CD8-positive, alpha-beta memory T cell (primary cell): ENCODE data around the gene TMPRSS11A. TPM values are rescaled to one million over a fixed set of nuclear protein-coding genes. Genes with fewer than 3 reads are reported as not detected.

Source experiments
- CTCF ChIA-PET: fragments of 350-600 bp; sonication (Branson Sonifier 250); formaldehyde crosslinking; loops from one replicate; lab custom pipeline; 2021; ENCODE audit warnings: antibody characterized with exemption; lab: Charles Lee
- POLR2A ChIA-PET: fragments of 350-600 bp; sonication (Branson Sonifier 250); formaldehyde crosslinking; loops from one replicate; lab custom pipeline; 2021; ENCODE audit warnings: antibody characterized with exemption; lab: Charles Lee
- DNase-seq, 5 donors: peaks; one replicate each; pipeline versions ENCODE4 v3.0.0 to v3.0.0-alpha.2; 2020 to 2022; ENCODE audit warnings: mixed read lengths in 1 of 5
- H3K27ac ChIP-seq: one replicate; pipeline ENCODE4 v1.7.0; 2013; ENCODE audit warnings: low read depth, mild to moderate bottlenecking, low read length, moderate library complexity
- H3K27me3 ChIP-seq: 2 replicates; pipeline ENCODE4 v1.7.0; 2013; ENCODE audit warnings: low read length, mild to moderate bottlenecking; ENCODE audit not compliant: insufficient read depth, poor library complexity, severe bottlenecking
- H3K36me3 ChIP-seq: 2 replicates; pipeline ENCODE4 v1.7.0; 2013; ENCODE audit warnings: mild to moderate bottlenecking, low read length, moderate library complexity; ENCODE audit not compliant: insufficient read depth
- H3K4me1 ChIP-seq: 2 replicates; pipeline ENCODE4 v1.7.0; 2013; ENCODE audit warnings: mild to moderate bottlenecking, low read length, moderate library complexity; ENCODE audit not compliant: insufficient read depth
- H3K4me3 ChIP-seq: 2 replicates; pipeline ENCODE4 v1.7.0; 2013; ENCODE audit warnings: mild to moderate bottlenecking, low read length
- H3K9me3 ChIP-seq: 2 replicates; pipeline ENCODE4 v1.7.0; 2013; ENCODE audit warnings: mild to moderate bottlenecking, low read length
- H3K27ac Mint-ChIP-seq, 8 donors: one replicate each; pipeline ENCODE4 v1.8.0; 2020 to 2021; ENCODE audit warnings: mixed read lengths in 8 of 8, mild to moderate bottlenecking in 6 of 8, inconsistent platforms in 3 of 8, moderate library complexity in 3 of 8
- H3K27me3 Mint-ChIP-seq, 2 donors: one replicate each; pipeline ENCODE4 v1.8.0; 2020 to 2021; ENCODE audit warnings: mixed read lengths in 2 of 2, mild to moderate bottlenecking in 1 of 2, moderate library complexity in 1 of 2
- H3K36me3 Mint-ChIP-seq, 3 donors: one replicate each; pipeline ENCODE4 v1.8.0; 2020 to 2021; ENCODE audit warnings: mixed read lengths in 3 of 3, inconsistent platforms in 1 of 3, mild to moderate bottlenecking in 1 of 3
- H3K4me1 Mint-ChIP-seq, 3 donors: one replicate each; pipeline ENCODE4 v1.8.0; 2020 to 2021; ENCODE audit warnings: mixed read lengths in 3 of 3, inconsistent platforms in 1 of 3, mild to moderate bottlenecking in 1 of 3
- H3K4me3 Mint-ChIP-seq, 7 donors: one replicate each; pipeline ENCODE4 v1.8.0; 2020 to 2021; ENCODE audit warnings: mixed read lengths in 7 of 7, mild to moderate bottlenecking in 6 of 7, moderate library complexity in 4 of 7, inconsistent platforms in 2 of 7
- H3K9me3 Mint-ChIP-seq, 5 donors: one replicate each; pipeline ENCODE4 v1.8.0; 2020 to 2022; ENCODE audit warnings: mixed read lengths in 5 of 5, mild to moderate bottlenecking in 3 of 5, moderate library complexity in 2 of 5, inconsistent platforms in 1 of 5
- polyA plus RNA-seq: library from polyadenylated mRNA; unstranded; fragments of 300-500 nt; fragmentation: Illumina TruSeq; gene quantifications from one replicate; pipeline ENCODE4 v1.2.3, GENCODE V29; 2021
- total RNA-seq, 2 experiments: library from RNA; stranded (reverse); gene quantifications; one replicate each; pipeline ENCODE4 v1.2.3, GENCODE V29; 2021

Gene TMPRSS11A
- total and polyA plus RNA-seq, 3 experiments from 2014 or later: not detected

GRCh38 chr4:67883902-67884301 is 79.4 kb downstream of the TMPRSS11A start, which contains the start of gene TMPRSS11D:
Gene TMPRSS11D (minus strand): TSS chr4:67884002. CDS start chr4:67883933, 69 bp downstream.
- CTCF ChIA-PET: no interaction called here
- no peaks in the 10 kb centered on the region for H3K27me3 ChIP-seq
- no peak for DNase-seq
- POLR2A ChIA-PET: no interaction called here
- Mint-ChIP-seq H3K9me3 (peaks cover 0 to 2% (median 0%) of the 10 kb centered on the region in 5 donors), H3K27me3 (peaks cover 3 to 6% of the 10 kb centered on the region in 2 donors), H3K36me3 (no peaks in the 10 kb centered on the region), H3K27ac (no peak within 1 kb of the TSS), H3K4me1 (no peaks in the 10 kb centered on the region), H3K4me3 (no peak within 1 kb of the TSS)
- no peaks in the 10 kb centered on the region for H3K9me3 ChIP-seq
- H3K27ac ChIP-seq: no peak within 1 kb of the TSS
- H3K36me3 ChIP-seq: no peaks in the 10 kb centered on the region
- no peak within 1 kb of the TSS for H3K4me3 ChIP-seq
- no peaks in the 10 kb centered on the region for H3K4me1 ChIP-seq

DNA sequence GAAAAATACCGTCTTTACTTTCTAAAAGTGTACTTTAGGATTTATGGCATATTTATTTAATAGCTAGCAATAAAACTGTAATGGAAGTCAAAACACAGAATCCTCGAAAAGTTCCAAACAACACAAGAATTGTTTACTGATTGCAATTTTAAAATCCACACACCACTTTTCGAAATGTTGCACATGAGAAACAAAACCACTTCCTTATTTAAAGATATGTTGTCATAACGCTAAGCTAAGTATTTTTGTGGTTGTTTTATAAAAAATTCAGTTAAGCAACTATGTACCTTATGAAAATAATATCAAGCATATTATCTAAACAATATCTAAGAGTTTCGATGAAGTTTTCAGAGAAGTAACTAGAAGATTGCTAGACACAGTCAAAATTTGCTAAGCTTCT is 79.8 kb downstream of the TMPRSS11A start:
- Mint-ChIP-seq H3K4me3 (no peak overlapping the region), H3K9me3 (peaks cover 0 to 2% (median 0%) of the 10 kb centered on the region in 5 donors), H3K4me1 (no peaks in the 10 kb centered on the region), H3K36me3 (no peaks in the 10 kb centered on the region), H3K27me3 (peaks cover 3 to 6% of the 10 kb centered on the region in 2 donors), H3K27ac (no peak overlapping the region)
- Histone ChIP-seq H3K4me1 (no peaks in the 10 kb centered on the region), H3K27ac (no peak overlapping the region), H3K4me3 (no peak overlapping the region), H3K36me3 (no peaks in the 10 kb centered on the region), H3K27me3 (no peaks in the 10 kb centered on the region), H3K9me3 (no peaks in the 10 kb centered on the region)
- CTCF ChIA-PET: no interaction called here
- no peak for DNase-seq
- POLR2A ChIA-PET: no interaction called here

GRCh38 chr4:67880866-67881610 is 82.3 kb downstream of the TMPRSS11A start:
- no peak for DNase-seq
- Histone ChIP-seq H3K4me1 (no peaks in the 10 kb centered on the region), H3K4me3 (no peak overlapping the region), H3K9me3 (no peaks in the 10 kb centered on the region), H3K27me3 (no peaks in the 10 kb centered on the region), H3K36me3 (no peaks in the 10 kb centered on the region), H3K27ac (no peak overlapping the region)
- H3K4me1 Mint-ChIP-seq: no peaks in the 10 kb centered on the region
- ChIA-PET POLR2A (no interaction called here), CTCF (no interaction called here)
- H3K27ac Mint-ChIP-seq: no peak overlapping the region
- peaks cover 0 to 2% (median 0%) of the 10 kb centered on the region in 5 donors for H3K9me3 Mint-ChIP-seq
- no peaks in the 10 kb centered on the region for H3K36me3 Mint-ChIP-seq
- no peak overlapping the region for H3K4me3 Mint-ChIP-seq
- H3K27me3 Mint-ChIP-seq: peaks cover 3 to 10% of the 10 kb centered on the region in 2 donors

GRCh38 chr4:67879486-67879885 is 83.8 kb downstream of the TMPRSS11A start:
- Mint-ChIP-seq H3K4me3 (no peak overlapping the region), H3K27me3 (peaks cover 4 to 7% of the 10 kb centered on the region in 2 donors), H3K36me3 (no peaks in the 10 kb centered on the region), H3K9me3 (peaks cover 0 to 2% (median 0%) of the 10 kb centered on the region in 5 donors), H3K27ac (no peak overlapping the region), H3K4me1 (no peaks in the 10 kb centered on the region)
- no peaks in the 10 kb centered on the region for H3K9me3 ChIP-seq
- POLR2A ChIA-PET: no interaction called here
- DNase-seq: no peak
- no peak overlapping the region for H3K27ac ChIP-seq
- CTCF ChIA-PET: no interaction called here
- H3K4me1 ChIP-seq: no peaks in the 10 kb centered on the region
- no peaks in the 10 kb centered on the region for H3K27me3 ChIP-seq
- H3K4me3 ChIP-seq: no peak overlapping the region
- H3K36me3 ChIP-seq: no peaks in the 10 kb centered on the region

DNA sequence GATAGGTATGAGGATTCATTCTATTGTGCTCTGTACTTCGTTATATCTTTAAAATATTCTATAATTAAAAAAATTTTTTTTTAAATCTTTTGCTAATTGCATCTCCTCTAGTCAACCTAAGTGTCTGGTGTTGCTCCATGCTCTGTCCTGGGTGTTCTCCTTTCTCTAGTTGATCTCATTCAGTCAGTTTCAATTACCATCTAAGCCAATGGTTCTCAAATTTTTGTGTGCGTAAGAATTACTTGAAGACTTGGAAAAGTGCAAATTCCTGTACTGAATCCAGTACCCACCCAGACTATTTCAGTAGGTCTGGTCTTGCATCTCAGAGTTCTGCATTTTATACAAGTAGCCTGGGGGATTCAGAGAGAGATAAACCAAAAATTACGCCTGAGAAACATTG is 86.2 kb downstream of the TMPRSS11A start:
- no peaks in the 10 kb centered on the region for H3K36me3 ChIP-seq
- H3K27ac ChIP-seq: no peak overlapping the region
- H3K4me1 ChIP-seq: no peaks in the 10 kb centered on the region
- H3K4me1 Mint-ChIP-seq: no peaks in the 10 kb centered on the region
- H3K36me3 Mint-ChIP-seq: no peaks in the 10 kb centered on the region
- POLR2A ChIA-PET: no interaction called here
- no peak overlapping the region for H3K4me3 ChIP-seq
- H3K9me3 Mint-ChIP-seq: peaks cover 0 to 2% (median 0%) of the 10 kb centered on the region in 5 donors
- no peaks in the 10 kb centered on the region for H3K27me3 ChIP-seq
- CTCF ChIA-PET: no interaction called here
- H3K27ac Mint-ChIP-seq: no peak overlapping the region
- peaks cover 4 to 12% of the 10 kb centered on the region in 2 donors for H3K27me3 Mint-ChIP-seq
- no peaks in the 10 kb centered on the region for H3K9me3 ChIP-seq
- H3K4me3 Mint-ChIP-seq: no peak overlapping the region
- no peak for DNase-seq

DNA sequence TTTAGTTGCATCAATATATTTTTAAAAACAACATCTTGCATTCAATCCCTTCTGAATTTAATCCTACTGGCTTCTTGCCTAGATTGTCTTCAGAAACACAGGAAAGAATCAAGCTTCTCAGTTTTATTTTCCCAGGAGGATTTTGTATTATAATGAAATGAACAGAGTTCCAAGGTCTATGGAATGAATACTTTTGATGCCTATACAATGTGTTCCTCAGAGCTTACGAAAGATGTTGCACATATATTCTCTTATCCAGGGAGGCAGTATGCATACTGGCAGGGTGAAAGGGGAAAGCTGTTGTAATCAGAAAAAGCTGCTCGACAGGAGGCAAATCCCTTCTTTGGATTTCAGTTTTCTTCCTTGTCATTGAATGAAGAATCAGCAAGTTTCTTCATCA is 88.3 kb downstream of the TMPRSS11A start:
- Mint-ChIP-seq H3K27me3 (peaks cover 1 to 12% of the 10 kb centered on the region in 2 donors), H3K27ac (no peak overlapping the region), H3K9me3 (peaks cover 0 to 2% (median 0%) of the 10 kb centered on the region in 5 donors), H3K36me3 (no peaks in the 10 kb centered on the region), H3K4me3 (no peak overlapping the region), H3K4me1 (no peaks in the 10 kb centered on the region)
- POLR2A ChIA-PET: no interaction called here
- no peaks in the 10 kb centered on the region for H3K9me3 ChIP-seq
- no peaks in the 10 kb centered on the region for H3K36me3 ChIP-seq
- H3K27me3 ChIP-seq: no peaks in the 10 kb centered on the region
- no peak overlapping the region for H3K4me3 ChIP-seq
- no peak for DNase-seq
- H3K4me1 ChIP-seq: no peaks in the 10 kb centered on the region
- CTCF ChIA-PET: interaction anchor here (0.6 kb wide), 1 partner anchor 101 kb away, joined by 3 read pairs; no protein-coding TSS in a partner anchor
- no peak overlapping the region for H3K27ac ChIP-seq

DNA sequence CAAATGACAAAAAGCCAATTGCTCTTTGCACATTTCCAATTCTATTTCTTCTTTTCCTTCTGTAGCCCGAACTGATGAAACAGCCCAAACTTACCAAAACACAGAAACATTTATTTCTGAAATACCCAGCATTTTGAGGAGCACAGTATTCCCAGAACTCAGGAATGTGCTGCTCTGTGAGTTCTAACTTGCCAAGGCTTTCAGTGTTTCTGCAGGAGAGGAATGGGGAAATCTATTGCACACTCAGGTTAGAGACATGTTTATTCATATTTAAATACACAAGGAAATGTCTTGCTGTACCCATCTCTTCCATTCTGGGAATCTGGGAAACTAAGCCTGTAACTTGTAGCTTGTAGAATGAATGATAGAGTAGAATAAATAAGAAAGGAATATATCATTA is 90.2 kb downstream of the TMPRSS11A start:
- Histone ChIP-seq H3K4me3 (no peak overlapping the region), H3K27ac (no peak overlapping the region), H3K36me3 (no peaks in the 10 kb centered on the region), H3K4me1 (no peaks in the 10 kb centered on the region), H3K27me3 (no peaks in the 10 kb centered on the region), H3K9me3 (no peaks in the 10 kb centered on the region)
- H3K36me3 Mint-ChIP-seq: no peaks in the 10 kb centered on the region
- ChIA-PET POLR2A (no interaction called here), CTCF (no interaction called here)
- H3K4me1 Mint-ChIP-seq: no peaks in the 10 kb centered on the region
- no peak overlapping the region for H3K27ac Mint-ChIP-seq
- H3K4me3 Mint-ChIP-seq: no peak overlapping the region
- no peak for DNase-seq
- H3K9me3 Mint-ChIP-seq: peaks cover 0 to 3% (median 0%) of the 10 kb centered on the region in 5 donors
- peaks cover 1 to 8% of the 10 kb centered on the region in 2 donors for H3K27me3 Mint-ChIP-seq

GRCh38 chr4:67871867-67872266 is 91.4 kb downstream of the TMPRSS11A start:
- no peaks in the 10 kb centered on the region for H3K27me3 ChIP-seq
- no peak overlapping the region for H3K4me3 Mint-ChIP-seq
- no peak overlapping the region for H3K4me3 ChIP-seq
- no peak for DNase-seq
- no peaks in the 10 kb centered on the region for H3K4me1 ChIP-seq
- no peak overlapping the region for H3K27ac ChIP-seq
- no peaks in the 10 kb centered on the region for H3K9me3 ChIP-seq
- ChIA-PET CTCF (no interaction called here), POLR2A (no interaction called here)
- H3K9me3 Mint-ChIP-seq: peaks cover 0 to 6% (median 0%) of the 10 kb centered on the region in 5 donors
- H3K27ac Mint-ChIP-seq: no peak overlapping the region
- no peaks in the 10 kb centered on the region for H3K4me1 Mint-ChIP-seq
- H3K27me3 Mint-ChIP-seq: peaks cover 1 to 4% of the 10 kb centered on the region in 2 donors
- no peaks in the 10 kb centered on the region for H3K36me3 ChIP-seq
- no peaks in the 10 kb centered on the region for H3K36me3 Mint-ChIP-seq
